ENCODE data around the gene CYB561D1.

DNA sequence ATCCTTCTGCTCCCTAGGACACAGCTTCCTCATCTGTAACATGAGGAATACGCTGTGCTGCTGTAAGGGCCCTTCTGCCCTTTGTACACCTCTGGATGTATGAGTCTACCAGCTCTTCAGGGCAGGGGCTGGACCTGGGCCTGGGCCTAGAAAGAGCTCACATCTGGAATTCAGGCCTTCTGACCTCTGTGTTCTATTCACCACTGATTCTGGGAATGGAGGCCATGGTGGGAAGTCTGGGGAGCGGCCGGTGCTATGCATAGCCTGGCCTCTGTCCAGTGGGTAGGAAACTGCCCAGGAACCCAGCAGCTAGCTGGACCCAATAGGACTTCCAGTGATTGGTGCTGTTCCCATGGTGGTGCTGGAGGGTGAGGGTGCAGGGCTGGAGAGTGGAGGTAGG is 34.8 kb downstream of the CYB561D1 start:
- TF ChIP-seq, protein P1, sequence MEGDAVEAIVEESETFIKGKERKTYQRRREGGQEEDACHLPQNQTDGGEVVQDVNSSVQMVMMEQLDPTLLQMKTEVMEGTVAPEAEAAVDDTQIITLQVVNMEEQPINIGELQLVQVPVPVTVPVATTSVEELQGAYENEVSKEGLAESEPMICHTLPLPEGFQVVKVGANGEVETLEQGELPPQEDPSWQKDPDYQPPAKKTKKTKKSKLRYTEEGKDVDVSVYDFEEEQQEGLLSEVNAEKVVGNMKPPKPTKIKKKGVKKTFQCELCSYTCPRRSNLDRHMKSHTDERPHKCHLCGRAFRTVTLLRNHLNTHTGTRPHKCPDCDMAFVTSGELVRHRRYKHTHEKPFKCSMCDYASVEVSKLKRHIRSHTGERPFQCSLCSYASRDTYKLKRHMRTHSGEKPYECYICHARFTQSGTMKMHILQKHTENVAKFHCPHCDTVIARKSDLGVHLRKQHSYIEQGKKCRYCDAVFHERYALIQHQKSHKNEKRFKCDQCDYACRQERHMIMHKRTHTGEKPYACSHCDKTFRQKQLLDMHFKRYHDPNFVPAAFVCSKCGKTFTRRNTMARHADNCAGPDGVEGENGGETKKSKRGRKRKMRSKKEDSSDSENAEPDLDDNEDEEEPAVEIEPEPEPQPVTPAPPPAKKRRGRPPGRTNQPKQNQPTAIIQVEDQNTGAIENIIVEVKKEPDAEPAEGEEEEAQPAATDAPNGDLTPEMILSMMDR (IDR thresholded peaks at IDR 0.05), result no peak
- TF ChIP-seq POLR2A (IDR thresholded peaks at IDR 0.05), result no peak
- TF ChIP-seq POLR2AphosphoS5 (IDR thresholded peaks at IDR 0.05), result no peak
- TF ChIP-seq EP300 (IDR thresholded peaks at IDR 0.05; ENCODE audit: low read depth), result no peak
